GM19023 (cell line): ENCODE results near the gene PHETA2.
"Not testable (repeated sequence)": the region's sequence is repeated elsewhere in the genome, so short reads cannot be mapped to it uniquely, and the experiment has no call there.

ENCODE experiments used
- ATAC-seq: cut with Tn5 transposase; IDR thresholded peaks from one replicate; pipeline ENCODE4 v1.9.1; 2021; ENCODE audit warnings: mild to moderate bottlenecking, moderate library complexity; ENCODE audit not compliant: unreplicated experiment

PHETA2 gene

GRCh38 chr22:42069801-42070516 lies 4.1 kb upstream of the PHETA2 start:
- ATAC-seq, result no peak

GRCh38 chr22:42070517-42071422 lies 3.3 kb upstream of the PHETA2 start, which contains the start of gene NAGA:
Gene NAGA, minus strand, starts transcription at chr22:42070812. Its CDS starts 515 bp downstream, at chr22:42070297.
- ATAC-seq, result peak; percentile 91

- not testable (repeated sequence) for ATAC-seq
These were observed 2.5 kb upstream of the PHETA2 start for GRCh38 chr22:42071508-42071907.

GRCh38 chr22:42072606-42073330 lies 1.3 kb upstream of the PHETA2 start:
- ATAC-seq, result no peak

GRCh38 chr22:42073621-42074041 lies 417 bp upstream of the PHETA2 start:
- ATAC-seq, result no peak

GRCh38 chr22:42074846-42075676 lies 1.0 kb downstream of the PHETA2 start:
- no peak for ATAC-seq

GRCh38 chr22:42076764-42077485 lies 2.9 kb downstream of the PHETA2 start:
- no peak for ATAC-seq

- ATAC-seq, result no peak
These were observed 3.6 kb downstream of the PHETA2 start for GRCh38 chr22:42077486-42078125.

- no peak for ATAC-seq
These were observed 4.6 kb downstream of the PHETA2 start for GRCh38 chr22:42078469-42079318.

GRCh38 chr22:42079319-42080251 lies 5.5 kb downstream of the PHETA2 start, which contains the start of gene SMDT1:
Gene SMDT1, plus strand, starts transcription at chr22:42079700. Its CDS starts 69 bp downstream, at chr22:42079769.
- peak; percentile 87 for ATAC-seq

GRCh38 chr22:42080287-42080686 lies 6.2 kb downstream of the PHETA2 start:
- ATAC-seq, result no peak

- ATAC-seq, result no peak
These were observed 9.1 kb downstream of the PHETA2 start for GRCh38 chr22:42083119-42083518.

- no peak for ATAC-seq
These were observed 10.8 kb downstream of the PHETA2 start for GRCh38 chr22:42084874-42085273.

GRCh38 chr22:42086051-42086450 lies 12.0 kb downstream of the PHETA2 start:
- no peak for ATAC-seq

GRCh38 chr22:42090596-42091454 lies 16.8 kb downstream of the PHETA2 start, which contains the start of gene NDUFA6:
Gene NDUFA6, minus strand, starts transcription at chr22:42090772. Its CDS starts 28 bp downstream, at chr22:42090744.
- ATAC-seq, result peak; percentile 94

GRCh38 chr22:42091455-42091782 lies 17.4 kb downstream of the PHETA2 start:
- no peak for ATAC-seq
